H9 (cell line): ENCODE measurements around the gene FHOD1. TPM values are rescaled to one million over a fixed set of nuclear protein-coding genes. Genes with fewer than 3 reads are reported as not detected.

Experiments
- DNase-seq: peaks from one replicate; pipeline ENCODE4 v3.0.0-alpha.2; 2017
- H2AFZ ChIP-seq: one replicate; pipeline ENCODE4 v1.6.1; 2013; ENCODE audit warnings: mild to moderate bottlenecking, low read length, control low read depth, moderate library complexity
- H2AK5ac ChIP-seq: 2 replicates; pipeline ENCODE4 v1.6.1; 2013; ENCODE audit warnings: low read length, control low read depth, mixed read lengths; ENCODE audit not compliant: insufficient read length
- H2BK120ac ChIP-seq: one replicate; pipeline ENCODE4 v1.6.1; 2013; ENCODE audit warnings: low read depth, mild to moderate bottlenecking, low read length, control low read depth, inconsistent platforms; ENCODE audit not compliant: poor library complexity, severe bottlenecking
- H2BK12ac ChIP-seq: 2 replicates; pipeline ENCODE4 v1.6.1; 2013; ENCODE audit warnings: low read length, control low read depth, mixed read lengths, low read depth; ENCODE audit not compliant: insufficient read length
- H2BK15ac ChIP-seq: 2 replicates; pipeline ENCODE4 v1.6.1; 2013; ENCODE audit warnings: low read depth, low read length, control low read depth
- H2BK20ac ChIP-seq: one replicate; pipeline ENCODE4 v1.6.1; 2013; ENCODE audit warnings: low read depth, mild to moderate bottlenecking, low read length, control low read depth, inconsistent platforms; ENCODE audit not compliant: poor library complexity, severe bottlenecking
- H2BK5ac ChIP-seq: 2 replicates; pipeline ENCODE4 v1.6.1; 2013; ENCODE audit warnings: low read length, control low read depth, mixed read lengths; ENCODE audit not compliant: insufficient read length
- H3K14ac ChIP-seq: 2 replicates; pipeline ENCODE4 v1.6.1; 2013; ENCODE audit warnings: low read length, control low read depth; ENCODE audit not compliant: insufficient read depth
- H3K18ac ChIP-seq: 2 replicates; pipeline ENCODE4 v1.6.1; 2013; ENCODE audit warnings: low read depth, mild to moderate bottlenecking, mixed read lengths, low read length, control low read depth; ENCODE audit not compliant: insufficient read length
- H3K23ac ChIP-seq: 2 replicates; pipeline ENCODE4 v1.6.1; 2013; ENCODE audit warnings: low read length, control low read depth, mixed read lengths, low read depth; ENCODE audit not compliant: insufficient read length
- H3K23me2 ChIP-seq: 2 replicates; pipeline ENCODE4 v1.6.1; 2013; ENCODE audit warnings: low read depth, mild to moderate bottlenecking, mixed read lengths, low read length, control low read depth; ENCODE audit not compliant: insufficient read length, poor library complexity, severe bottlenecking
- H3K27ac ChIP-seq: 2 replicates; pipeline ENCODE4 v1.5.1; 2013; ENCODE audit warnings: low read length, control low read depth, mixed read lengths, low read depth; ENCODE audit not compliant: insufficient read length
- H3K27me3 ChIP-seq: 2 replicates; pipeline ENCODE4 v1.6.1; 2013; ENCODE audit warnings: low read length, control low read depth, inconsistent platforms; ENCODE audit not compliant: insufficient read depth
- H3K4ac ChIP-seq: 2 replicates; pipeline ENCODE4 v1.6.1; 2013; ENCODE audit warnings: low read depth, mild to moderate bottlenecking, control low read depth, inconsistent platforms, low read length, moderate library complexity
- H3K4me1 ChIP-seq: 2 replicates; pipeline ENCODE4 v1.6.1; 2013; ENCODE audit warnings: low read length, control low read depth, inconsistent platforms; ENCODE audit not compliant: insufficient read depth
- H3K4me2 ChIP-seq: 2 replicates; pipeline ENCODE4 v1.6.1; 2013; ENCODE audit warnings: low read length, control low read depth, mixed read lengths; ENCODE audit not compliant: insufficient read length, insufficient read depth
- H3K56ac ChIP-seq: 2 replicates; pipeline ENCODE4 v1.6.1; 2013; ENCODE audit warnings: low read depth, mild to moderate bottlenecking, mixed read lengths, low read length, control low read depth; ENCODE audit not compliant: insufficient read length
- H3K79me1 ChIP-seq: 2 replicates; pipeline ENCODE4 v1.6.1; 2013; ENCODE audit warnings: low read depth, mild to moderate bottlenecking, moderate library complexity, low read length, control low read depth, inconsistent platforms; ENCODE audit not compliant: insufficient read depth, poor library complexity, severe bottlenecking
- H3K79me2 ChIP-seq: 2 replicates; pipeline ENCODE4 v1.6.1; 2013; ENCODE audit warnings: low read length, control low read depth, inconsistent platforms; ENCODE audit not compliant: insufficient read depth
- H3K9ac ChIP-seq: 2 replicates; pipeline ENCODE4 v1.6.1; 2013; ENCODE audit warnings: low read length, control low read depth, mixed read lengths; ENCODE audit not compliant: insufficient read length; ENCODE audit errors: extremely low read depth
- H3K9me3 ChIP-seq: one replicate; pipeline ENCODE4 v1.6.1; 2013; ENCODE audit warnings: low read depth, low read length, inconsistent platforms; ENCODE audit not compliant: control insufficient read depth
- H3T11ph ChIP-seq: one replicate; pipeline ENCODE4 v1.6.1; 2013; ENCODE audit warnings: mild to moderate bottlenecking, low read length, control low read depth, inconsistent platforms
- H4K20me1 ChIP-seq: one replicate; pipeline ENCODE4 v1.6.1; 2013; ENCODE audit not compliant: control insufficient read depth, insufficient read length, insufficient read depth
- H4K5ac ChIP-seq: 2 replicates; pipeline ENCODE4 v1.6.1; 2013; ENCODE audit warnings: low read depth, mild to moderate bottlenecking, mixed read lengths, low read length, control low read depth; ENCODE audit not compliant: insufficient read length
- H4K8ac ChIP-seq: replicated peaks from 2 replicates; pipeline ENCODE4 v1.6.1; 2013; ENCODE audit warnings: low read length, control low read depth, mixed read lengths, low read depth; ENCODE audit not compliant: insufficient read length
- H4K91ac ChIP-seq: 2 replicates; pipeline ENCODE4 v1.6.1; 2013; ENCODE audit warnings: low read depth, mild to moderate bottlenecking, moderate library complexity, mixed read lengths, low read length, control low read depth; ENCODE audit not compliant: insufficient read length
- H3K27ac Mint-ChIP-seq, 3 experiments: 2 replicates in 2 of 3; 3 replicates in 1 of 3; pipeline ENCODE4 v1.8.0; 2020 to 2021; ENCODE audit warnings: mixed read lengths in 3 of 3, mild to moderate bottlenecking in 1 of 3, moderate library complexity in 1 of 3
- H3K27me3 Mint-ChIP-seq: 2 replicates; pipeline ENCODE4 v1.8.0; 2021; ENCODE audit warnings: low read depth, mild to moderate bottlenecking, moderate library complexity, mixed read lengths
- H3K36me3 Mint-ChIP-seq, 3 experiments: 2 replicates in 2 of 3; 3 replicates in 1 of 3; pipeline ENCODE4 v1.8.0; 2020 to 2021; ENCODE audit warnings: low read depth in 3 of 3, mixed read lengths in 3 of 3; ENCODE audit not compliant: insufficient read depth in 1 of 3
- H3K4me1 Mint-ChIP-seq, 2 experiments: 2 replicates each; pipeline ENCODE4 v1.8.0; 2020; ENCODE audit warnings: mixed read lengths in 2 of 2
- H3K4me3 Mint-ChIP-seq, 2 experiments: 2 replicates in 1 of 2; 3 replicates in 1 of 2; pipeline ENCODE4 v1.8.0; 2020 to 2021; ENCODE audit warnings: mild to moderate bottlenecking in 2 of 2, mixed read lengths in 2 of 2, moderate library complexity in 1 of 2
- H3K9me3 Mint-ChIP-seq, 2 experiments: 2 replicates in 1 of 2; 3 replicates in 1 of 2; pipeline ENCODE4 v1.8.0; 2020; ENCODE audit warnings: mild to moderate bottlenecking in 2 of 2, mixed read lengths in 2 of 2, moderate library complexity in 1 of 2
- CTCF ChIP-seq: fragments of 200-600 bp; sonication (generic); conservative IDR thresholded peaks from 3 replicates; pipeline ENCODE4 v1.8.0; 2021; ENCODE audit warnings: antibody characterized with exemption, mild to moderate bottlenecking
- WGBS: extraction: QIAGEN DNeasy Blood & Tissue Kit; methylation state at CpG from one replicate; pipeline ENCODE4 v1.1.7; 2013; ENCODE audit warnings: missing lambda C conversion rate, low lambda C conversion rate, mixed read lengths; ENCODE audit not compliant: insufficient read length; ENCODE audit errors: extremely low coverage; 5-methylcytosine and 5-hydroxymethylcytosine counted together
- total RNA-seq: library from RNA; stranded (reverse); gene quantifications from 2 replicates; pipeline ENCODE4 v1.2.1, GENCODE V29; 2021

Gene FHOD1
- total RNA-seq, 1 experiment from 2014 or later: 67.0 TPM

GRCh38 chr16:67257486-67258160 is 10.3 kb upstream of the FHOD1 start:
- no peak for TF ChIP-seq CTCF
- no CpG with 5 or more reads among the region's 4 CpGs for WGBS
- no peak overlapping the region for H3K14ac ChIP-seq

More at GRCh38 chr16:67257486-67258160, 10.3 kb upstream of the FHOD1 start:
- no peaks in the 10 kb centered on the region for H3K79me2 ChIP-seq
- no peak for DNase-seq
- no peak overlapping the region for H3K27ac ChIP-seq
- no peak overlapping the region for H3K9ac ChIP-seq
- H2BK5ac ChIP-seq: no peak overlapping the region
- H2BK120ac ChIP-seq: no peak overlapping the region
- no peaks in the 10 kb centered on the region for H3K27me3 ChIP-seq
- H3K56ac ChIP-seq: no peak overlapping the region
- H3K23ac ChIP-seq: no peak overlapping the region
- no peak overlapping the region for H2AK5ac ChIP-seq
- H3K4me2 ChIP-seq: no peak overlapping the region
- H4K5ac ChIP-seq: no peak overlapping the region
- H2AFZ ChIP-seq: no peak overlapping the region
- no peaks in the 10 kb centered on the region for H4K20me1 ChIP-seq
- no peak overlapping the region for H2BK15ac ChIP-seq
- H3K9me3 Mint-ChIP-seq: no peaks in the 10 kb centered on the region
- no peak overlapping the region for H2BK12ac ChIP-seq
- no peak overlapping the region for H4K91ac ChIP-seq
- H3K4ac ChIP-seq: no peak overlapping the region
- peaks cover 0 to 21% (median 0%) of the 10 kb centered on the region in 3 experiments; a peak in 4 of 7 replicates for H3K36me3 Mint-ChIP-seq
- no peak overlapping the region for H4K8ac ChIP-seq
- H3K27me3 Mint-ChIP-seq: peaks cover under 1% of the 10 kb centered on the region
- no peaks in the 10 kb centered on the region for H3K4me1 Mint-ChIP-seq
- H3K27ac Mint-ChIP-seq: no peak overlapping the region; a peak in 1 of 7 replicates
- no peak overlapping the region for H2BK20ac ChIP-seq
- H3K4me3 Mint-ChIP-seq: no peak overlapping the region
- H3K4me1 ChIP-seq: no peaks in the 10 kb centered on the region
- no peaks in the 10 kb centered on the region for H3K79me1 ChIP-seq
- H3K9me3 ChIP-seq: no peaks in the 10 kb centered on the region
- no peaks in the 10 kb centered on the region for H3K23me2 ChIP-seq
- H3K18ac ChIP-seq: no peak overlapping the region
- no peak overlapping the region for H3T11ph ChIP-seq
